HepG2 (cell line): ENCODE measurements around the gene CENPP. TPM values are rescaled to one million over a fixed set of nuclear protein-coding genes. Genes with fewer than 3 reads are reported as not detected.
A peak's percentile ranks its signal among the peaks of the same experiment; 100 is the strongest.

Source experiments
- ATAC-seq: fragments of 200-7000 bp; cut with Tn5 transposase; 3 replicates; pipeline ENCODE4 v1.9.1; 2020; ENCODE audit warnings: mild to moderate bottlenecking, moderate library complexity
- BruUV-seq: library from RNA; stranded (reverse); fragments of 400-500 nt; replicated peaks from 2 replicates; lab custom pipeline; 2021; lab: Mats Ljungman, UMichigan
- CTCF ChIA-PET: fragments of 300-600 bp; formaldehyde crosslinking; extraction: SDS; loops from one replicate; lab custom pipeline; 2021; ENCODE audit warnings: low total read pairs, inconsistent platforms, low intra/inter-chr PET ratio; lab: Yijun Ruan, JAX
- POLR2A ChIA-PET: fragments of 350-600 bp; sonication (Branson Sonifier 250); formaldehyde crosslinking; loops from one replicate; lab custom pipeline; 2020; ENCODE audit warnings: antibody characterized with exemption, inconsistent platforms; lab: Yijun Ruan, JAX
- DNase-seq: peaks from one replicate; pipeline ENCODE4 v3.0.0-alpha.2; 2015; ENCODE audit warnings: low spot score
- FAIRE-seq: peaks from 3 replicates; lab custom pipeline; 2011; peaks lifted over from hg19 to GRCh38; lab: Jason Lieb, UNC
- H2AFZ ChIP-seq: one replicate; pipeline ENCODE4 v1.6.1; 2011; ENCODE audit warnings: low read length, inconsistent platforms
- H3K27ac ChIP-seq: fragments of 300-600 bp; 3 replicates; pipeline ENCODE4 v1.8.0; 2011; ENCODE audit warnings: mixed run types, mild to moderate bottlenecking, mixed read lengths, low read length, inconsistent platforms; ENCODE audit not compliant: insufficient read depth; ENCODE audit errors: extremely low read length
- H3K27me3 ChIP-seq, 2 experiments: fragments of 200-600 bp in 1 of 2; 2 replicates in 1 of 2; 3 replicates in 1 of 2; pipeline versions ENCODE4 v1.6.0 to v1.8.0; 2011; ENCODE audit warnings: low read length in 2 of 2, mild to moderate bottlenecking in 2 of 2, moderate library complexity in 2 of 2, inconsistent platforms in 1 of 2; ENCODE audit not compliant: insufficient read depth in 2 of 2, control insufficient read depth in 1 of 2
- H3K36me3 ChIP-seq, 2 experiments: fragments of 200-600 bp in 1 of 2; replicated peaks in 1 of 2; 2 replicates in 1 of 2; 3 replicates in 1 of 2; pipeline versions ENCODE4 v1.5.1 to v1.8.0; 2011; ENCODE audit warnings: low read length in 2 of 2, inconsistent platforms in 1 of 2; ENCODE audit not compliant: insufficient read depth in 2 of 2, control insufficient read depth in 1 of 2
- H3K4me1 ChIP-seq: 2 replicates; pipeline ENCODE4 v1.5.1; 2012; ENCODE audit warnings: low read length, inconsistent platforms; ENCODE audit not compliant: insufficient read depth
- H3K4me2 ChIP-seq: 2 replicates; pipeline ENCODE4 v1.6.0; 2011; ENCODE audit warnings: low read depth, low read length, inconsistent platforms
- H3K4me3 ChIP-seq, 3 experiments: fragments of 200-600 bp in 1 of 3; sonication (generic), shearing (Covaris generic) in 1 of 3; replicated peaks in 1 of 3; 2 replicates each; pipeline ENCODE4 v1.5.1; 2011 to 2016; ENCODE audit warnings: low read length in 3 of 3, inconsistent platforms in 2 of 3, low read depth in 2 of 3, mild to moderate bottlenecking in 2 of 3, control low read depth in 1 of 3, mixed read lengths in 1 of 3; ENCODE audit not compliant: insufficient read depth in 1 of 3
- H3K79me2 ChIP-seq: one replicate; pipeline ENCODE4 v1.6.1; 2011; ENCODE audit warnings: low read length, inconsistent platforms; ENCODE audit not compliant: insufficient read depth
- H3K9ac ChIP-seq: 2 replicates; pipeline ENCODE4 v1.6.0; 2011; ENCODE audit warnings: mild to moderate bottlenecking, low read depth, low read length, inconsistent platforms; ENCODE audit not compliant: insufficient read depth
- H3K9me3 ChIP-seq: 2 replicates; pipeline ENCODE4 v1.5.1; 2012; ENCODE audit warnings: mild to moderate bottlenecking, low read length
- H4K20me1 ChIP-seq: 2 replicates; pipeline ENCODE4 v1.6.0; 2011; ENCODE audit warnings: inconsistent platforms, mild to moderate bottlenecking, low read length, moderate library complexity; ENCODE audit not compliant: insufficient read depth
- NR2F2 ChIP-seq: IDR thresholded peaks from 2 replicates; pipeline ENCODE4 v1.6.1; 2012; ENCODE audit warnings: low read depth, inconsistent platforms, borderline replicate concordance
- STAG1 ChIP-seq: sonication (generic); formaldehyde crosslinking; IDR thresholded peaks from 2 replicates; pipeline ENCODE4 v1.4.0; 2020; ENCODE audit warnings: missing genetic modification reagents
- WGBS: methylation state at CpG from one replicate; pipeline ENCODE4 v1.1.6; 2017; ENCODE audit warnings: low lambda C conversion rate; 5-methylcytosine and 5-hydroxymethylcytosine counted together
- in situ Hi-C: cut with HindIII; loops from 2 replicates; pipeline ENCODE4 v1.10.0; 2017; ENCODE audit warnings: low pct_unique_long_range_greater_than_20kb; ENCODE audit not compliant: extremely low pct_ligation_motif_present
- intact Hi-C: fragments of 100-400 bp; cut with micrococcal nuclease; formaldehyde crosslinking; loops from one replicate; pipeline ENCODE4 v1.10.0; 2022; ENCODE audit not compliant: unreplicated experiment
- polyA plus RNA-seq, 8 experiments: library from polyadenylated mRNA; depleted of rRNA in 3 of 8; stranded (reverse) in 7 of 8; unstranded in 1 of 8; fragments of >200 nt; fragmentation: Illumina TruSeq in 4 of 8; extraction: Trizol in 4 of 8; gene quantifications; 2 replicates each; pipeline versions ENCODE4 v1.2.1 to v1.2.3, GENCODE V29; 2011 to 2016; ENCODE audit warnings: low read depth in 4 of 8, missing spikeins in 1 of 8, mixed read lengths in 1 of 8; ENCODE audit not compliant: insufficient read depth in 1 of 8
- total RNA-seq, 5 experiments: library from RNA; depleted of rRNA; stranded (reverse); fragments of >200 nt; fragmentation: Illumina TruSeq; extraction: Trizol; gene quantifications; 2 replicates each; pipeline ENCODE4 v1.2.3, GENCODE V29; 2016; ENCODE audit warnings: low read depth in 1 of 5
- TF ChIP-seq, protein P1 (sequence below): IDR thresholded peaks from 2 replicates; pipeline ENCODE4 v1.6.1; 2016; ENCODE audit warnings: low read depth
- TF ChIP-seq, protein P2 (sequence below): sonication (generic); formaldehyde crosslinking; IDR thresholded peaks from 2 replicates; pipeline ENCODE4 v1.5.1; 2020; ENCODE audit warnings: mild to moderate bottlenecking, missing genetic modification reagents, moderate library complexity

The CENPP gene
- total and polyA plus RNA-seq, 2 of the 13 experiments (the other 11 are each of a cell fraction or from before 2014, with no cell fraction given), result 2.0 to 11.4 TPM

DNA sequence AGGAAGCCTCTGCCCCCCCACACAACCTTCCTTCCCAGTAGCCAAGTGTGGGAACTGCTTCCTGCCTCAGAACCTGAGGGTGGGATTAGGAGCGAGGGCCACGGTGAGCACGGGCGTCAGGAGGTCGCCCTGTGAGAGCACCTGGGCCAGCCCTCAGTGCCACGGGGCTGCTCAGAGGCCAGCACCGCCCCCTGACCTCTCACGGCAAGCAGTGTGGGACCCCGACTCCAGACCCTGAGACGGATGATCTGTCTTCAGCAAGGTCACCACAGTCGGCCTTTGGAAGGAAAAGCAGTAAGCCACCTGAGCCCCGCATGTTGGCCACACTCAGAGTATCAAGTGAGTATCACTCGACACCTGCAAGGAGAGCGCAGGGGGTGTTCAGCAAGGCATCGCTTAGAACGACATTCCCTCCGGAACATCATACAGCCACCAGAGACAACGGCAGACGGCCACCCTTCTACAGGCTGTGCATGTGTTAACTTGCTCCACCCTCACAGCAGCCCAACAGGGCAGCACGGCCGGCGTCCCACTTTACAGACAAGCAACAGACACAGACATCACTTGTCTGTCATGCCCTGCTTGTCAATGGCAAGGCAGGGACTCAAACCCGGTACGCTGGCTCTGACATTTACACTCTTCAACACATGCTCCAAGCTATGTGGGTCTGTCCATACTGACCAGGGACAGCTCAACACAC lies 294.0 kb downstream of the CENPP start:
- DNase-seq, result no peak
- H4K20me1 ChIP-seq, result no peaks in the 10 kb centered on the region
- H3K27ac ChIP-seq, result no peak overlapping the region
- no peak for TF ChIP-seq STAG1 (CRISPR knock-in tag)
- TF ChIP-seq NR2F2, result no peak
- TF ChIP-seq, protein P1, sequence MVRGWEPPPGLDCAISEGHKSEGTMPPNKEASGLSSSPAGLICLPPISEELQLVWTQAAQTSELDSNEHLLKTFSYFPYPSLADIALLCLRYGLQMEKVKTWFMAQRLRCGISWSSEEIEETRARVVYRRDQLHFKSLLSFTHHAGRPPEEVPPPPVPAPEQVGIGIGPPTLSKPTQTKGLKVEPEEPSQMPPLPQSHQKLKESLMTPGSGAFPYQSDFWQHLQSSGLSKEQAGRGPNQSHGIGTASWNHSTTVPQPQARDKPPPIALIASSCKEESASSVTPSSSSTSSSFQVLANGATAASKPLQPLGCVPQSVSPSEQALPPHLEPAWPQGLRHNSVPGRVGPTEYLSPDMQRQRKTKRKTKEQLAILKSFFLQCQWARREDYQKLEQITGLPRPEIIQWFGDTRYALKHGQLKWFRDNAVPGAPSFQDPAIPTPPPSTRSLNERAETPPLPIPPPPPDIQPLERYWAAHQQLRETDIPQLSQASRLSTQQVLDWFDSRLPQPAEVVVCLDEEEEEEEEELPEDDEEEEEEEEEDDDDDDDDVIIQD (CRISPR knock-in tag), result no peak
- TF ChIP-seq, protein P2, sequence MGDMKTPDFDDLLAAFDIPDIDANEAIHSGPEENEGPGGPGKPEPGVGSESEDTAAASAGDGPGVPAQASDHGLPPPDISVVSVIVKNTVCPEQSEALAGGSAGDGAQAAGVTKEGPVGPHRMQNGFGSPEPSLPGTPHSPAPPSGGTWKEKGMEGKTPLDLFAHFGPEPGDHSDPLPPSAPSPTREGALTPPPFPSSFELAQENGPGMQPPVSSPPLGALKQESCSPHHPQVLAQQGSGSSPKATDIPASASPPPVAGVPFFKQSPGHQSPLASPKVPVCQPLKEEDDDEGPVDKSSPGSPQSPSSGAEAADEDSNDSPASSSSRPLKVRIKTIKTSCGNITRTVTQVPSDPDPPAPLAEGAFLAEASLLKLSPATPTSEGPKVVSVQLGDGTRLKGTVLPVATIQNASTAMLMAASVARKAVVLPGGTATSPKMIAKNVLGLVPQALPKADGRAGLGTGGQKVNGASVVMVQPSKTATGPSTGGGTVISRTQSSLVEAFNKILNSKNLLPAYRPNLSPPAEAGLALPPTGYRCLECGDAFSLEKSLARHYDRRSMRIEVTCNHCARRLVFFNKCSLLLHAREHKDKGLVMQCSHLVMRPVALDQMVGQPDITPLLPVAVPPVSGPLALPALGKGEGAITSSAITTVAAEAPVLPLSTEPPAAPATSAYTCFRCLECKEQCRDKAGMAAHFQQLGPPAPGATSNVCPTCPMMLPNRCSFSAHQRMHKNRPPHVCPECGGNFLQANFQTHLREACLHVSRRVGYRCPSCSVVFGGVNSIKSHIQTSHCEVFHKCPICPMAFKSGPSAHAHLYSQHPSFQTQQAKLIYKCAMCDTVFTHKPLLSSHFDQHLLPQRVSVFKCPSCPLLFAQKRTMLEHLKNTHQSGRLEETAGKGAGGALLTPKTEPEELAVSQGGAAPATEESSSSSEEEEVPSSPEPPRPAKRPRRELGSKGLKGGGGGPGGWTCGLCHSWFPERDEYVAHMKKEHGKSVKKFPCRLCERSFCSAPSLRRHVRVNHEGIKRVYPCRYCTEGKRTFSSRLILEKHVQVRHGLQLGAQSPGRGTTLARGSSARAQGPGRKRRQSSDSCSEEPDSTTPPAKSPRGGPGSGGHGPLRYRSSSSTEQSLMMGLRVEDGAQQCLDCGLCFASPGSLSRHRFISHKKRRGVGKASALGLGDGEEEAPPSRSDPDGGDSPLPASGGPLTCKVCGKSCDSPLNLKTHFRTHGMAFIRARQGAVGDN (CRISPR knock-in tag), result peak; percentile 62
- TF ChIP-seq, all 625 proteins: peak for 1
- H3K9ac ChIP-seq, result no peak overlapping the region
- BruUV-seq, result no TSS peak
- H3K4me1 ChIP-seq, result peaks cover 69% of the 10 kb centered on the region
- intact Hi-C loops, result no loop called here
- H3K27me3 ChIP-seq, result no peaks in the 10 kb centered on the region
- no peak overlapping the region for H3K4me2 ChIP-seq
- ATAC-seq, result no peak
- no peaks in the 10 kb centered on the region for H3K79me2 ChIP-seq
- 94% methylated on average over 14 of the region's 24 CpGs for WGBS
- no peaks in the 10 kb centered on the region for H3K9me3 ChIP-seq
- H3K4me3 ChIP-seq, result no peak overlapping the region
- H2AFZ ChIP-seq, result no peak overlapping the region
- FAIRE-seq, result no peak
- in situ Hi-C loops, result no loop called here
- ChIA-PET CTCF (no interaction called here), POLR2A (no interaction called here)
- peaks cover 5 to 17% of the 10 kb centered on the region in 2 experiments; a peak in 4 of 5 replicates for H3K36me3 ChIP-seq
